Measurements from ENCODE around the gene LRRC71. TPM values are rescaled to one million over a fixed set of nuclear protein-coding genes. Genes with fewer than 3 reads are reported as not detected.

The LRRC71 gene
- total RNA-seq, 4 donors from 2014 or later, result not detected

GRCh38 chr1:156942576-156942975 lies 22.1 kb downstream of the LRRC71 start:
- Histone ChIP-seq H3K27ac (no peak overlapping the region), H3K36me3 (peaks cover 100% of the 10 kb centered on the region), H3K4me1 (no peaks in the 10 kb centered on the region), H3K4me3 (no peak overlapping the region), H3K27me3 (no peaks in the 10 kb centered on the region), H3K9me3 (no peaks in the 10 kb centered on the region)
- 92% methylated on average over 7 of the region's 7 CpGs for WGBS
- TF ChIP-seq POLR2AphosphoS5 (IDR thresholded peaks at IDR 0.05) (no peak), POLR2A (IDR thresholded peaks at IDR 0.05) (no peak), CTCF (IDR thresholded peaks at IDR 0.05) (no peak), EP300 (IDR thresholded peaks at IDR 0.05) (no peak)
- DNase-seq (ENCODE audit: low spot score in 2 of 2), result no peak

GRCh38 chr1:156943756-156944155 lies 23.3 kb downstream of the LRRC71 start:
- peaks cover 100% of the 10 kb centered on the region for H3K36me3 ChIP-seq
- no peak for TF ChIP-seq CTCF (IDR thresholded peaks at IDR 0.05)
- no peak for TF ChIP-seq POLR2A (IDR thresholded peaks at IDR 0.05)
- no peak for TF ChIP-seq EP300 (IDR thresholded peaks at IDR 0.05)
- no peak for TF ChIP-seq POLR2AphosphoS5 (IDR thresholded peaks at IDR 0.05)

GRCh38 chr1:156944268-156944667 lies 23.8 kb downstream of the LRRC71 start:
- Histone ChIP-seq H3K4me1 (no peaks in the 10 kb centered on the region), H3K36me3 (peaks cover 100% of the 10 kb centered on the region)
- WGBS, result 100% methylated on average over 1 of the region's 1 CpG

More at GRCh38 chr1:156943756-156944155, 23.3 kb downstream of the LRRC71 start:
- Histone ChIP-seq H3K27me3 (no peaks in the 10 kb centered on the region), H3K4me1 (no peaks in the 10 kb centered on the region), H3K27ac (no peak overlapping the region), H3K4me3 (no peak overlapping the region), H3K9me3 (no peaks in the 10 kb centered on the region)
- peak; percentile 32 to 44 for DNase-seq (ENCODE audit: low spot score in 2 of 2)
- WGBS, result 71% methylated on average over 1 of the region's 3 CpGs

GRCh38 chr1:156944848-156945247 lies 24.4 kb downstream of the LRRC71 start:
- H3K4me3 ChIP-seq, result no peak overlapping the region
- no peak overlapping the region for H3K27ac ChIP-seq
- peak in 1 of 2 donors; percentile 42 for DNase-seq (ENCODE audit: low spot score in 2 of 2)
- WGBS, result 96% methylated on average over 7 of the region's 8 CpGs
- H3K9me3 ChIP-seq, result no peaks in the 10 kb centered on the region
- H3K4me1 ChIP-seq, result no peaks in the 10 kb centered on the region
- TF ChIP-seq EP300 (IDR thresholded peaks at IDR 0.05) (no peak), POLR2A (IDR thresholded peaks at IDR 0.05) (no peak), POLR2AphosphoS5 (IDR thresholded peaks at IDR 0.05) (no peak), CTCF (IDR thresholded peaks at IDR 0.05) (no peak)
- H3K27me3 ChIP-seq, result no peaks in the 10 kb centered on the region
- peaks cover 100% of the 10 kb centered on the region for H3K36me3 ChIP-seq

More at GRCh38 chr1:156944268-156944667, 23.8 kb downstream of the LRRC71 start:
- Histone ChIP-seq H3K9me3 (no peaks in the 10 kb centered on the region), H3K27ac (no peak overlapping the region), H3K4me3 (no peak overlapping the region), H3K27me3 (no peaks in the 10 kb centered on the region)
- no peak for DNase-seq (ENCODE audit: low spot score in 2 of 2)
- no peak for TF ChIP-seq EP300 (IDR thresholded peaks at IDR 0.05)
- no peak for TF ChIP-seq POLR2A (IDR thresholded peaks at IDR 0.05)
- no peak for TF ChIP-seq POLR2AphosphoS5 (IDR thresholded peaks at IDR 0.05)
- TF ChIP-seq CTCF (IDR thresholded peaks at IDR 0.05), result no peak

- 60% methylated on average over 11 of the region's 11 CpGs for WGBS
Measured at GRCh38 chr1:156945881-156946661, 25.6 kb downstream of the LRRC71 start.

More at GRCh38 chr1:156945881-156946661, 25.6 kb downstream of the LRRC71 start:
- peak in 1 of 2 donors; percentile 43 for DNase-seq (ENCODE audit: low spot score in 2 of 2)
- Histone ChIP-seq H3K4me3 (no peak overlapping the region), H3K27me3 (no peaks in the 10 kb centered on the region), H3K36me3 (peaks cover 100% of the 10 kb centered on the region), H3K9me3 (no peaks in the 10 kb centered on the region), H3K27ac (no peak overlapping the region), H3K4me1 (no peaks in the 10 kb centered on the region)
- no peak for TF ChIP-seq POLR2A (IDR thresholded peaks at IDR 0.05)
- TF ChIP-seq EP300 (IDR thresholded peaks at IDR 0.05), result no peak
- no peak for TF ChIP-seq POLR2AphosphoS5 (IDR thresholded peaks at IDR 0.05)
- no peak for TF ChIP-seq CTCF (IDR thresholded peaks at IDR 0.05)
